ENCODE results near the gene TBL1X.

TBL1X gene

DNA sequence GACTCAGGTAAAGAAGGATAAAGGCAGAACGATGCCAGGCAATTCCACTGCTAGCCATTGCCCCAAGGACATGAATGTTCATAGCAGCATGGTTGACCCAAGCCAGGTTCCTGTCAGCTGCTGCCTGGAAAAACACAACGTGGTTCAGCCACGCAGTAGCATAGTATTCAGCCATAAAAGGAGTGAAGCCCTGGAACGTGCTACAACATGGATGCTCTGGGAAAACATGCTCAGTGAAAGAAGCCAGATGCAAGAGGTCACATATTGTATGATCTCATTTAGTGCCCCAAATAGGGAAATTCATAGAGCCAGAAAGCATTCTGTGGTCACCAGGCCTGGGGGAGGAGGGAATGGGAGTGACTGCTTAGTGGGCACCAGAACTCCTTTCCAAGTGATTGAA lies 170.9 kb downstream of the TBL1X start:
- DNase-seq, result no peak

DNA sequence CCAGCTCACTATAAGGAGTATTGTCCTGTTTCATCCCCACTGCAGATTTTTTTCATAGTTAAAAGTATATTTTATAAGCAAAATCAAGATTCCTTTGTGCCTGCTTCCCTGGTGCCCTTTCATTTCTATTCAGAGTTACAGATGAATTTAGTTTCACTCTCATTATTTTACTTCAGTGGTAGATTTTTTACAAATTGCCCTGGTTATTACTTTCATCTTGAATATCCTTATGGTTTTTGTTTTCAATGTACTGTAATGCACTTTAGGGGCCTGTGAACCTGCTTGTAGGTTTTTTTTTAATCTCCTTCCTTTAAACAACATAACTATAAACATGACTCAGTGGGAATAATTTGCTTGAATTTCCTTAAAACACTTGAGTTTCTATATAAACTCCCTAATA lies 174.0 kb downstream of the TBL1X start:
- no peak for DNase-seq

DNA sequence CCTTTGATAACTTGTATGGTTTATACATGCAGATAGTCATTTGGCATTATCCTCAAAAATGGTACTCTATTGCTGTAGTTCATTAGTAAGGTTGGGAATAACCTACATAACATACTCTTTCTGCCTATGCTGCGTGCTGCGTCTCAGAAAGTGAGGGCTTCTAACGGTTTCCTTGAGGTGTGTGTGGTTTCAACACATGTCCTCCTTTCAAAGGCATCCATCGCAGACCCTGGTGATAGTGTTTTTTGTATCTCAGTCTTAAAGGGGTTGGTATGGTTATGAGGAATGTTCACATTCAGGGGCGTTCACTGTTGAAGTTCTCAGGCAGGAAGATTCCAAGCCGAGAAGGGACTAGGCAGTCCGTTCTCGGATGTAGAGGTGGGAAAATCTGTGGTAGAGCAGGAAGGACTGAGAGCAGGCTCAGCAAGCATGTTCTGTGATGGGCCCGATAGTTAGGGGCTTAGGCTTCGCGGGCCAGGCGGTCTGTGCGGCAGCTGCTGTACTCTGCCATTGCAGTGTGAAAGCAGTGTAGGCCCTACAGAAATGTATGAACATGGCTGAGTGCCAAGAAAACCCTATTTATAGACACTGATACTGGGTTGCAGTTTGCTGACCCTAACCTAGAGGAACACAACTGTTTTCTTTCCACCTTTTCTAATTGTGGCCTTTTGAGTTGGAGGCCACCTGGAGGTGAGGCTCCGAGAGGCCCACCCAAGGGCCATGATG lies 177.6 kb downstream of the TBL1X start:
- DNase-seq, result no peak

DNA sequence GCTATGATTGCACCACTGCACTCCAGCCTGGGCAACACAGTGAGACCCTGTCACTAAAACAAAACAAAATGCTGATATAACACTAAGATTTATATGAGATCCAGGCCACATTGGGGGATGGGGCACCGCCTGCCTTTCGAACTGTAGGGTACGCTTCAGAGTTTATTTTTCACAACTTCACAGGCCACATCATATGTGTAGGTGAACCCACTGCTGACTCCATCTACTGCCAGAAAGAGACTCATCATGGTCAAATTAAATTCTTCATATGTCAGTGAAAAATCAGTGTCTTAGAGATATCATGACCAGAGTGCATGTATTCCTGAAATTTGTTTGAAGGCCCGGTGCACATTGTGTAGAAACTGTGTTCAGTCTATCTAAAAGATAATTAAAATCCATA lies 178.9 kb downstream of the TBL1X start:
- DNase-seq, result no peak

DNA sequence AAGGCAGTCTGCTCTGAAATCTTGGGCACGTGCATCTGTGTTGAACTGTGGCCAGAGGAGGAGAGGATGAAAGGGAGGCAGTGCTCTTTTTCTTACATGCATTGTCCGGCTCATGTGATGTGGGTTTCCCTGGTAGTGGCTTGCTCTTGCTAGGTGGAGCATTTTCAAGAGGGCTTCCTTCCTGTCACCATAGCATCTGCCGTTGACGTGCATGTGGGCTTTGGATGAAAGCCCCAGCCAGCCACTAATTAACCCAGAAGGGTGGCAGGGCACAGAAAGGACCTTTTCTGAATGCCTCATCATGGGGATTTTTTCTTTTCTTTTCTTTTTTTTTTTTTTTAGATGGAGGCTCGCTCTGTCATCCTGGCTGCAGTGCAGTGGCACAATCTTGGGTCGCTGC lies 179.5 kb downstream of the TBL1X start:
- DNase-seq, result no peak

DNA sequence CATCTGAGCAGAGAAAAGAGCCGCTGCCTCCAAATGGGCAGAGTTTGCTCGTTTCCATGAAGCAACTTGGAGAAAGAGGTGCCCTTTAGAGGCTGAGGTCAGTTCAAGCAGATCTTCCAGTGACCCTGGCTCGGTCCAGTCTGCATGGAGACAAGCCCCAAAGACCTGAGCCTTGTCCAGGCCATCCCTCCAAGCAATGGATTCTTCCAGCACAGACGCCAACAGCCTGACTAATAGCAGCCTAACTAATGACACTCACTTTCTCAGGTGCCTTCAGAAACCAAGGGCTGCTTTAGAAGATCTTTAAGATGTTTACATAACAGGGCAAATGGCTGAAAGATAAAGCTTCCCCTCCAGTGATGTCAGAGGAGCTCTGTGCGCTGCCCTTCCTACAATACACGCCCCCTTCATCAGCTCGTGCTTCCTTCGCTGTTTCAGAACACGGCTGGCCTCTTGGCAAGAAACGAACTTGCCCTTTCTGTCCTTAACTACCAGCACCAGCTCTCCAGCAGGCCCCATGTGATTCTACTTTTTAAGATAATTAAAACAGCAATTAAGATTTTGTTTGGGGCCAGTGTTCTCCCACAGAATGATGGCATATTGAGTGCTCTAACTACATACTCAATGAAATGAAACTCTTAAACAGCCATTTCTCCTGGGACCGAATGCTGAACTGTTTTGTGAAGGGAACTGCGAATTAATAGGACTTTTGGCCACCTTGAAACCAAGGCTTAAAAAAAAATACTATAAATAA lies 181.8 kb downstream of the TBL1X start:
- no peak for DNase-seq

DNA sequence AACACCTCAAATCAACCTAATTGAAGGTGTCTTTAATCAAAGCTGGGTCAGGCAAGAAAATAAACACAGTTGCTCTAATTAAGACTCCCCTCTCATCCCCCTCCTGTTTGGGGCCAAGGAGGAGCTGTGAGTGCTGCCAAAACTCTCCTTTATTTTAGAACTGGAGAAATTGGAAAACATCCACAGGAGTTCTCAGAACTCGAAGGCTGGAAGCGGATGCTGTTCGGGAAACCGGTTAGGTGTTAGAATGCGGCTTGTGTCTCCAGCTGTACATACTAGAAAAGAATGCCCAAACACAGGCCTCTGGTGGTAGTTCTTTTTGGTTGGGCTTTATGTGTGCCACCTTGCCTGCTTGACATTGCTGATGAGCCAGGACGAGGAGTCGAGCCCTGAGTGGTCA lies 182.6 kb downstream of the TBL1X start:
- DNase-seq, result no peak

DNA sequence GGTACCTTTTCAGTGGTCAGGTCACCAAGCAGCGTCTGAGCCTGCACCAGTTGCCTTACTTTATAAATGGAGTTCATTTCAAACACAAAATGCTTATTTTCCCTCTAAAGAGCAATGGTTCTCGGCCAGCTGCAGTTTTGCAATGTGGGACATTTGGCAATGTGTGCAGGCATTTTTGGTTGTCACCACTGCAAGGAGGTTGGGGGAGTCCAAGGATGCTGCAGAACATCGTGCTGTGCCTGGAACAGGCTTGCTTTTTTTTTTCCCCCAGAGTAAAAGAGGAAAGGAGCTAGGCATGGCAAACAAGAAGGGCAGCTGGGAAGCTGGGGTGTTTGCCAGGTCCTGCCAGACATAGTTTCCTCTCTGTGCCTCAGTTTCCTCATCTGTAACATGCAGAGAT lies 185.2 kb downstream of the TBL1X start:
- no peak for DNase-seq

DNA sequence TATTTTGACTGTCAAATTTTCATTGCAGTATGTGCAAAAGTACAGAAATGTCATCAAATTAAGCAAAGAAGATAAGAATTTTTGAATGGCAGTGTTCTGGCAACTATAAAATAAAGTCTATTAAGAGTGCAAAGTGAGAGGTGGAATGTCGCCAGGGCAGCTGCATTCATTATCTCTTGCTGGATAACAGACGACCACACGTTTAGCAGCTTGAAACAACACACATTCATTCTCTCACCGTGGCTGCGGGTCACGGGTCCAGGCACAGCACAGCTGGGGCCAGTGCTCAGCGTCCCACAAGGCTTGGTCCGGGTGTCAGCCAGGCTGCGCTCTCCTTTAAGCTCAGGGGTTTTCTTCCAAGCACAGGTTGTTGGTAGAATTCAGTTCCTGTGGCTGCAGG lies 186.9 kb downstream of the TBL1X start:
- DNase-seq, result no peak

DNA sequence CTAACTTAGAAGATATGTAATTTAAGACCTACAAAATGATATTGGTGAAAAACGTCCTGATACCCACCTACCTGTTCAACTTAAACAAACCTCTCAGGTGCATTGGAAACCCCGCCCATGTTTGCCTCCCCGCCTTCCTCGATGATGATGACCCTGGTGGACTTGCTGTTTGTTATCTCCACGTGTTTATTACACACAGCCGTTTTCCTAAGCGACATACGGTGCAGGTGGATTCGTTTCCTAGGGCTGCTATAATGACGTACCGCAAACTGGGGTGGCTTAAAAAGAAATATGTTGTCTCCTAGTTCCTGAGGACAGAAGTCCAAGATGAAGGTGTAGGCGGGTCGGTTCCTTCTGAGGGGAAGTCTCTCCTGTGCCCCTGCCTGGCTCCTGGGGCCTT lies 190.1 kb downstream of the TBL1X start:
- no peak for DNase-seq

DNA sequence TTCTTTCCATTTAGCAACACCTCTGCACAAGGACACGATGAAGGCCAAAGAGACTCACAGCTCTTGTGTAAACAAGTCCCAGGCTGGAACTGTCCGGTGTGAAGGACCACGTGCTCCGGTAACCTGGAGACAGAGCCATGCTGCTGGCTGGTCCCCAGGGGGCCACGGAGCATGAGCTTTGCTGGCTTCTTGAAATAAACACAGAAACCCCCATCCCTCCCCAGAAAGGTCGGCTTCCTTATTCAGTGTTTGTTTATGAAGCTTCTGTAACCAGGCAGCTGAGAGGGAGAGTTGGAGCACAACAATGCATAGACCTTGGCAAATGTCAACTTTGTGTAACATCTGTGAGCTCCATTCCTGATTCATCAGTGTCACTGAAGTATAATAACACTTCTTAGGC lies 191.4 kb downstream of the TBL1X start:
- no peak for DNase-seq

DNA sequence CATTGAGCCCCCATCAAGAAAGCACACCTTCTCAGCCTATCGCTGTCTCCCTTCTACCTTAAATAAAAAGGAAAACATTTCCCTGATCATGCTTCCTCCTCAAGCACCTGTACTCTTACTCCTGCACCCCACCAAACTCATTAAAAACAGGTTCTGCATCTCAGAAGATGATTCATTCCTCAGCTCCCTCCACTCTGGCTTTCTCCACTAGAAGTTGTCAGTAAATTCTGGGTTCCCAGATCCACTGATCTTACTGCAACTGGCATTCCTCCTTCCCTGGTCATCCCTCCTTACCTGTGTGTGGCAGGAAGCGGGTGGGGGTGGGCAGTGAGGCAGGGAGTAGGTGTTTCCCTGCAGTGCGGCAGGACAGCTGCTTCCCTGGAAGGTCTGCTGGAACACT lies 192.0 kb downstream of the TBL1X start:
- DNase-seq, result no peak

DNA sequence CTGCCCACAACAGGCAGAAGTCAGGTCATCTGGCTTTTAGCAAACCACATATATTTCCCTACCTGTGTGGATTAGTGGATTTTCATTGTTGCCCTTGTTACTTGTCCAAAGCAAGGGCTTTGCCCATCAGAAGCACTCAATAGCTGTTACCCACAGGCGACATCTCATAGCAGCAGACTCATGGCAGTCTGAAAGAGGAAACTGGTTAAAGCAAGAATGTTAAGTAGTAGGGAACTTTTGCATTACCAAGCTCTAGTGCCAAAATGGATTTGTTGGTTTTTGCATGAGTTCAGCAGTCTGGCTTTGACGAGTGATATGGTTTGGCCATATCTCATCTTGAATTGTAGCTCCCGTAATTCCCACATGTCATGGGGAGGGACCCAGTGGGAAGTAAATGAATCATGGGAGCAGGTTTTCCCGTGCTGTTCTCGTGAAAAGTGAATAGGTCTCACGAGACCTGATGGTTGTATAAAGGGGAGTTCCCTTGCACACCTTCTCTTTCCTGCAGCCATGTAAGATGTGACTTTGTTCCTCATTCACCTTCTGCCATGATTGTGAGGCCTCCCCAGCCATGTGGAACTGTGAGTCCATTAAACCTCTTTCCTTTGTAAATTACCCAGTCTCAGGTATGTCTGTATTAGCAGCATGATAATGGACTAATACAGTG lies 192.9 kb downstream of the TBL1X start:
- no peak for DNase-seq

DNA sequence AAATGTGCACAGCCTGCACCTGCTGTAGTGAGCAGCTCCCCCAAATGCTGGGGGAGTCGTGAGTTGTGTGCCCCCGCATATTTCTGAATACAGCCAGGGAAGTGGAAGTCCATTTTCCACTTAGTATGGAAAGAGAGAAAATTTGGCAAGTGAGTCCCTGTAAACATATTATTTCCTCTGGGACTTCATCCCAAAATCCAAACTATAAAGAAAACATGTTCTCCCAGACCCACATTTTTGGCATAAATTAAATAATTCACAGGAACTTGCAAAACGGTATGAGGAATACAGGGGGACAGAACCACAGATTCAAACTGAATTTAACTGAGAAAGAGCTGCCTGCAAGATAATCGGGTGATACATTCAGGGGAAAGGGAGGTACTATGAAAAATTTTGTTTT lies 193.6 kb downstream of the TBL1X start:
- DNase-seq, result no peak

DNA sequence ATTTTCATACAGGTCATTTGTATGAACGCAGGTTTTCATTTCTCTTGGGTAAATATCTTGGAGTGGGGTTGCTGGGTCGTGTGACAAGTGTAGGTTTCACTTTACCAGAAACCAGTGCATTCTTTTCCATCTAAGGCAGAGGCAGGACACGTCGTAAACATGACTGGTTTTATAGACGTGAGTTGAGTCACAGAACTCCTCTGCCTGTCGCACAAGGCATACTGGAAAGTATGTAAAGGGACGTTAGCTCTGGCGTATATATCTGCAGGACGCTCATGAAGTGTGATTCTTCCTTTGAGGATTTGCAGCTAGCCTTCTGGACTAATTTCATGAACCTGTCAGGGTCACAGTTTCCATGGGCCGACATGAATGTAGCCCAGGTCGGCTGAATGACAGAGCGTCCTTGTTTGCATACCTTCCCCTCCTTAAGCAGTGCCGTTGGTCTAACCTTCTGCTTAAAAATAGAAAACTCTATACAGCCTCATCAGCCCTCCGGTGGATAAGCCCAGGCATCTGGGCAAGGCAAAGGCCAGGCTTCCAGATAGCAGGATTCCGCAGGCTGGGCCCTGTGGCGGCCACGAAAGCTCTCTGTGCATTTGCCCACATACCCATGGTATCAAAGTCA lies 194.8 kb downstream of the TBL1X start:
- no peak for DNase-seq

DNA sequence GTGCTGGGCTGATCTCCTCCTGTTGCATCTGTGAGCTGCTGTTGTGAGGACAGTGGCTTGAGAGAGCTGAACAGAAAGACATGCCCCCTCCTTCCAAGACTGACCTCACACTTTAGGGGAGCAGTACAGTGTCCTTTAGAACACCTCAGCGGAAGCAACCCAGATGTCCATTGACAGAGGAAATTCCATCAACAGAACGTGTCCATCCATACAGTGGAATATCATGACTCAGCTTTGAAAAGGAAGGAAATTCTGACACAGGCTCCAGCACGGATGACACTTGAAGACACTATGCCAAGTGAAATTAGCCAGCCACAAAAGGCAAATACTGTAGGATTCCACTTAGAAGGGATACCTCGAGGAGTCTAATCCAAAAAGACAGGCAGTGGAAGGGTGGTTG lies 197.3 kb downstream of the TBL1X start:
- no peak for DNase-seq

DNA sequence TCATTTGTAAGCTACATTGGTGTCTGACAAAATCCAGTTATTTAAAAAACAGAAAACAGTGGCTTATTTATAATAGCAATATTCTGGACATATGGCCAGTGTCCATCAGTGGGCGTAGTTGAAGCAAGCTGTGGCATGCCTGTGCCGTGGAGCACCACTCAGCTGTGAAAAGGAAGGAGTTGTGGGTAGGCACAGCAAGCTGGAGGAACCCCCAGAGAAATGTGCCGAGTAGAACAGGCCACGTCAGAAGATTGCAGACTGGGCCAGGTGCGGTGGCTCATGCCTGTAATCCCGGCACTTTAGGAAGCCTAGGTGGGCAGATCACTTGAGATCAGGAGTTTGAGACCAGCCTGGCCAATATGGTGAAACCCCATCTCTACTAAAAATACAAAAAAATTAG lies 198.4 kb downstream of the TBL1X start:
- no peak for DNase-seq

DNA sequence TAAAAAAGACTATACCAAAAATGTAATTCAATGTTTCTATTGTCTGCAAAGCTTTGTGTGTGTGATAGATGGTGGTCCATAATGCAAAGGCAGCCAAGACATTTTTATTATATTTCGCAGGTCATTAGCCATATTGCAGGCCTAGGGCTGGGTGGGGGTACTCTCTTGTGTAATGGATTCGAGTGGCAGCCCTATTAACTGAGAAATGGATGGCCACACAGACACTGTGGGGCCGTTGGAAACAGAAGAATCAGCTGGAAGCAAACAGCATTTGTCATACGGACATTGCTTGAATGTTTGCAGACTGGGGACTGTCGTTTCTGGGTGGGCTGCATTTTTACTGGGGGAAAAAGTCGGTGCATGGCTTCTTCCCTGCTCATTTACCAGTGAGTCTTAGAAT lies 199.4 kb downstream of the TBL1X start:
- DNase-seq, result no peak

DNA sequence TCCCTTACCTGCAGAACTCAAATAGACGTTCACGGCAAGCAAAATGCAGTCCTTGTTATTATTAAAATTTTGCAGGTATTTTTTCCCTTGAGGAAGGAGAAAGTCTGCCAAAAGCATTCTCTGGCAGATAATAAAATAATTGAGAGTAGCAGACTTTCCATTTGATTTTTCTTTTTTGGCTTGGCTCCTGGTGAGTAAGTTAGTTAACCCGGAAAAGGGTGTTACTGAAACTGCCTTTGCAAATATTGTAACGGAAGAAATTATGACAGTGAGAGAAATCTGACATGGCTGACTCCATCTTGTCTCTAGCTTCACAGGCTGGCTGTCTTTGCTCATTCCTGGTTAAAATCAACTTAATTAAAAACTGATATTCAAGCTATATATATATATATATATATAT lies 200.3 kb downstream of the TBL1X start:
- DNase-seq, result no peak

DNA sequence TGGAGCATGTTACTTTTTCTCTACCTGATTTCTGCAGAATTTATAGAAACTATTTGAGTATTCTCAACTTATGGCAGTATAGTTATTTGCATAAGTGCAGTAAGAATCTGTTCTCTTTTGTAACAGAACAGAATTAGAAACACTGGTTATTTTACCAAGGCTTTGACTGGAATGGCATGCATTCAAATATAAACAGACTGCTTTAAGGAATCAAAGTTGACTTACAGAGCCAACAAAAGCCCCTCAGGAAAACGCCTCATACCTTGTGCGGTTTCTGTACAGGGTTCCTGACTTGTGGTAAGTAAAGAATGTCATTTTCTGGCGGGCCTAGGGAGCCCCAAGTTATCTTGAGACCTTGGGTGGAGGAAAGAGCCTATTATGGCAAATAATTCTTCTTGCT lies 203.7 kb downstream of the TBL1X start:
- no peak for DNase-seq

DNA sequence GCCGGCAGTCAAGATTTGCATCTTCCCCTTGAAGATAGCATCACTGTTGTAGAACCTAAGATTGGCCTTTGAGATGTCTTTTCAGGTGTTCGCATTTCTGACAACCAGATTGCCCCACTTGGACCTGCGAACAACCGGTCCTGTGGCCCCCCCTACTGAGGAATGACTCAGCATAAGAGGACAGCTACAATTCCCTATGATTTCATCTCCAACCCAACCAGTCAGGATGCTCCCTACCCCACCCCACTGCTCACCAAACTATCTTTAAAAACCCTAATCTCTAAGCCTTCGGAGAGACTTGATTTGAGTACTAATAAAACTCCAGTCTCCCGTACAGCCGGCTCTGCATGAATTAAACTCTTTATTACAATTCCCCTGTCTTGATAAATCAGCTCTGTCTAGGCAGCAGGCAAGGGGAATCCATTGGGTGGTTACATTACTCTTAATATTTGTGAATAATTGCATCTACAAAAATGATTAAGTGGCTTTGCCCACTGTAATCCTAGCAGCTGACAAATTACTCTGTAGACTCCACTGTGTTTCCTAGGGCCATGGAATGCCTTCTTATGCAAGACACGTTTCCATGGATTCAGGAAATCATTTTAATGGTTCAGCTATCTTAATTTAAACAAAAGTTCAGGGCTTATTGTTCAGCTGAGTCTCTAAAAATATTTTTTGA lies 205.4 kb downstream of the TBL1X start:
- DNase-seq, result no peak

DNA sequence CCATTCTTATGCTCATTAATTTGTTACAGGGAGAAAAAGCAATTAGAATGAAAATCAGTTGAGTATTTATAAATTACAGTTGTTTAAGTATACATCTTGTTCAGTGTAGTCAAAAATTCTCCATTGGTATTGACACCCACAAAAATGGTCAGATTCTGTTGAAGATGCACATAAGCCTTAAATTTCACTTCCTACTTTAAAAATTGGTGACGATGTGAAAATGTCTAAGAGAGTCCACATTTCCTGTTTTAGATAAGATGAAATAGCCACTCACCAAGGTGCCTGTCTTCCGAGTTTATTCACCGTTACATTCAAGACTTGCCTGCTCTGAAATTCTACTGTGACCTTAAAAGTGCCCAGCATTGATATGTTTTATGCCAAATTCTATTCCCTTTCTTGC lies 207.1 kb downstream of the TBL1X start:
- no peak for DNase-seq

DNA sequence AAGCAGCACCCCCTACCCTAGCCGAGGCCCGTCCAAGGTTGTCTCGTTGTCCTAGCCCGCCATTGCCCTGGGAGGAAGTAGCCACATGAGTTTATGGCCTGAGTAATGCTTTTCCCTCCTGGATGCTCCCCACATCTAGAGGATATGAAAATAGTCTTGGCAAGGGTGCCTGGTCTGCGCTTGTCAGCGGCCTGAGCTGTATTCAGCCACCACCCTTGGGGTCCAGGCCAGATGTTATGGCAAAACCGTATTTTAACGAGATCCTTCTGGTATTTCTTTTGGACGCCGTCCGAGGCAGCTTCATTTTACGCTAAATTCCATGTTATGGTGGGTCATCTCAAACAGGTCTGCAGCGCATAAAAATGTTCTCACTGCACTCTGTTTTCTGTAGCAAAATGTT lies 211.4 kb downstream of the TBL1X start:
- no peak for DNase-seq

All from NCI-H1105 (cell line).